Upper lobe of right lung (tissue), 1 donor: Measurements from ENCODE around the gene PLA2G4D. TPM values are rescaled to one million over a fixed set of nuclear protein-coding genes. Genes with fewer than 3 reads are reported as not detected.

Source experiments
- ATAC-seq: fragments of 200-7000 bp; cut with Tn5 transposase; one replicate; pipeline ENCODE4 v1.9.1; 2020; ENCODE audit warnings: mild to moderate bottlenecking, moderate library complexity
- DNase-seq: peaks from one replicate; pipeline ENCODE4 v3.0.0-alpha.2; 2020
- H3K27ac ChIP-seq: fragments of 200-600 bp; one replicate; pipeline ENCODE4 v1.8.0; 2022
- H3K27me3 ChIP-seq: fragments of 200-600 bp; one replicate; pipeline ENCODE4 v1.8.0; 2022; ENCODE audit warnings: mild to moderate bottlenecking
- H3K36me3 ChIP-seq: fragments of 200-600 bp; one replicate; pipeline ENCODE4 v1.8.0; 2022
- H3K4me1 ChIP-seq: fragments of 200-600 bp; one replicate; pipeline ENCODE4 v1.8.0; 2022
- H3K4me3 ChIP-seq: fragments of 200-600 bp; one replicate; pipeline ENCODE4 v1.8.0; 2022; ENCODE audit warnings: mild to moderate bottlenecking
- H3K9me3 ChIP-seq: fragments of 200-600 bp; one replicate; pipeline ENCODE4 v1.8.0; 2022
- CTCF ChIP-seq: fragments of 200-600 bp; IDR thresholded peaks from one replicate; pipeline ENCODE4 v1.8.0; 2022; ENCODE audit warnings: antibody characterized with exemption
- intact Hi-C: fragments of 100-400 bp; cut with DNase I; formaldehyde crosslinking; loops from one replicate; pipeline ENCODE4 v1.11.0; 2022
- total RNA-seq: library from RNA; stranded (reverse); fragmentation: NEBNext Ultra II Directional; extraction: Animal tissue kit (Norgen Biotek cat#: 25700); gene quantifications from one replicate; pipeline ENCODE4 v1.2.1, GENCODE V29; 2021
- donor health status: DM: no; HTN: yes; CAD: no; lungs with severe emphysema.

Gene PLA2G4D
- total RNA-seq, 1 donor from 2014 or later = not detected

- DNase-seq (no peak), ATAC-seq (no peak)
- Histone ChIP-seq H3K9me3 (no peaks in the 10 kb centered on the region), H3K27me3 (no peaks in the 10 kb centered on the region), H3K27ac (no peak overlapping the region), H3K4me3 (no peak overlapping the region), H3K4me1 (no peaks in the 10 kb centered on the region), H3K36me3 (no peaks in the 10 kb centered on the region)
- no peak for TF ChIP-seq CTCF
- intact Hi-C loops = loop anchor here (5.0 kb wide), 1 partner anchor 63 kb away; no protein-coding TSS in a partner anchor
These were observed 24.7 kb downstream of the PLA2G4D start for GRCh38 chr15:42069496-42070278.

GRCh38 chr15:42069025-42069424 lies 25.3 kb downstream of the PLA2G4D start:
- DNase-seq = no peak
- H3K36me3 ChIP-seq = no peaks in the 10 kb centered on the region
- no peak overlapping the region for H3K4me3 ChIP-seq
- H3K27me3 ChIP-seq = no peaks in the 10 kb centered on the region
- no peak overlapping the region for H3K27ac ChIP-seq
- intact Hi-C loops = loop anchor here (5.0 kb wide), 1 partner anchor 63 kb away; no protein-coding TSS in a partner anchor
- H3K4me1 ChIP-seq = no peaks in the 10 kb centered on the region
- TF ChIP-seq CTCF = no peak
- ATAC-seq = no peak
- no peaks in the 10 kb centered on the region for H3K9me3 ChIP-seq

- no peak for ATAC-seq
- H3K9me3 ChIP-seq = no peaks in the 10 kb centered on the region
- intact Hi-C loops = loop anchor here (5.0 kb wide), 1 partner anchor 64 kb away; no protein-coding TSS in a partner anchor
These were observed 25.8 kb downstream of the PLA2G4D start for GRCh38 chr15:42068601-42069000.

GRCh38 chr15:42066764-42067415 lies 27.5 kb downstream of the PLA2G4D start:
- no peaks in the 10 kb centered on the region for H3K4me1 ChIP-seq
- no peaks in the 10 kb centered on the region for H3K9me3 ChIP-seq
- DNase-seq = no peak
- no peaks in the 10 kb centered on the region for H3K36me3 ChIP-seq
- no peak overlapping the region for H3K4me3 ChIP-seq
- intact Hi-C loops = loop anchor here (5.0 kb wide), 1 partner anchor 65 kb away; no protein-coding TSS in a partner anchor
- no peaks in the 10 kb centered on the region for H3K27me3 ChIP-seq
- no peak overlapping the region for H3K27ac ChIP-seq
- no peak for TF ChIP-seq CTCF
- ATAC-seq = no peak

More at GRCh38 chr15:42068601-42069000, 25.8 kb downstream of the PLA2G4D start:
- no peak for TF ChIP-seq CTCF
- no peaks in the 10 kb centered on the region for H3K27me3 ChIP-seq
- no peak overlapping the region for H3K27ac ChIP-seq
- no peak overlapping the region for H3K4me3 ChIP-seq
- H3K4me1 ChIP-seq = no peaks in the 10 kb centered on the region
- DNase-seq = no peak
- H3K36me3 ChIP-seq = no peaks in the 10 kb centered on the region

GRCh38 chr15:42065468-42065867 lies 28.9 kb downstream of the PLA2G4D start:
- TF ChIP-seq CTCF = no peak
- Histone ChIP-seq H3K4me1 (no peaks in the 10 kb centered on the region), H3K9me3 (no peaks in the 10 kb centered on the region), H3K27ac (no peak overlapping the region), H3K4me3 (no peak overlapping the region), H3K36me3 (no peaks in the 10 kb centered on the region), H3K27me3 (no peaks in the 10 kb centered on the region)
- intact Hi-C loops = loop anchor here (5.0 kb wide), 1 partner anchor 67 kb away; no protein-coding TSS in a partner anchor
- no peak for DNase-seq
- no peak for ATAC-seq
